Mesothelial cell of epicardium (in vitro differentiated cells): ENCODE measurements around the gene ARMC12. TPM values are rescaled to one million over a fixed set of nuclear protein-coding genes. Genes with fewer than 3 reads are reported as not detected.
A peak's percentile ranks its signal among the peaks of the same experiment; 100 is the strongest.
"Not testable (repeated sequence)": the region's sequence is repeated elsewhere in the genome, so short reads cannot be mapped to it uniquely, and the experiment has no call there.

ENCODE experiments used
- DNase-seq, 2 experiments: peaks; one replicate each; pipeline ENCODE4 v3.0.0; 2021; ENCODE audit warnings: low spot score in 2 of 2; ENCODE audit not compliant: unreplicated experiment in 2 of 2
- H3K27ac Mint-ChIP-seq: 2 replicates; pipeline ENCODE4 v1.8.0; 2021; ENCODE audit warnings: mixed read lengths
- H3K27me3 Mint-ChIP-seq: 2 replicates; pipeline ENCODE4 v1.8.0; 2021; ENCODE audit warnings: low read depth, mixed read lengths
- H3K36me3 Mint-ChIP-seq: 2 replicates; pipeline ENCODE4 v1.8.0; 2021; ENCODE audit warnings: mixed read lengths
- H3K4me1 Mint-ChIP-seq: 2 replicates; pipeline ENCODE4 v1.8.0; 2021; ENCODE audit warnings: mixed read lengths
- H3K4me3 Mint-ChIP-seq: 2 replicates; pipeline ENCODE4 v1.8.0; 2021; ENCODE audit warnings: mild to moderate bottlenecking, moderate library complexity, mixed read lengths
- H3K9me3 Mint-ChIP-seq: 2 replicates; pipeline ENCODE4 v1.8.0; 2021; ENCODE audit warnings: mixed read lengths
- CTCF ChIP-seq: fragments of 200-600 bp; sonication (generic); IDR thresholded peaks from one replicate; pipeline ENCODE4 v1.5.0; 2021; ENCODE audit warnings: antibody characterized with exemption; ENCODE audit not compliant: unreplicated experiment
- total RNA-seq: library from RNA; stranded (reverse); gene quantifications from 3 replicates; pipeline ENCODE4 v1.2.1, GENCODE V29; 2021

Gene ARMC12, protein sequence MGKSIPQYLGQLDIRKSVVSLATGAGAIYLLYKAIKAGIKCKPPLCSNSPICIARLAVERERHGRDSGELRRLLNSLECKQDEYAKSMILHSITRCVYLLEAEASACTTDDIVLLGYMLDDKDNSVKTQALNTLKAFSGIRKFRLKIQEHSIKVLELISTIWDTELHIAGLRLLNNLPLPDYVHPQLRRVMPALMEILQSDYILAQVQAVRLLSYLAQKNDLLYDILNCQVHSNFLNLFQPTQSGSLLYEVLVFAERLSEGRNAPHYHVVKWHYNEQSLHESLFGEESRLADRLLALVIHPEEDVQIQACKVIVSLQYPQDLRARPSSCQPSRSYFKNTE
- 3.3 to 4.9 TPM (median 4.2 TPM) in 3 replicates for total RNA-seq

- no peak within 1 kb of the TSS for H3K27ac Mint-ChIP-seq
- no peaks in the 10 kb centered on the region for H3K9me3 Mint-ChIP-seq
- no peak within 1 kb of the TSS for H3K4me3 Mint-ChIP-seq
- DNase-seq = no peak
- peaks cover 43% of the 10 kb centered on the region for H3K4me1 Mint-ChIP-seq
- H3K27me3 Mint-ChIP-seq = no peaks in the 10 kb centered on the region
- no peaks in the 10 kb centered on the region for H3K36me3 Mint-ChIP-seq
- no peak for TF ChIP-seq CTCF
Observed at GRCh38 chr6:35736982-35737412, at the start of gene ARMC12. Gene ARMC12, plus strand, starts transcription at chr6:35737032. Its CDS starts 77 bp downstream, at chr6:35737109.

- no peaks in the 10 kb centered on the region for H3K9me3 Mint-ChIP-seq
- H3K27ac Mint-ChIP-seq = peak overlapping the region; percentile 8
- peak overlapping the region; percentile 77 for H3K4me3 Mint-ChIP-seq
- peak in 1 of 2 experiments; percentile 60 for DNase-seq
- H3K27me3 Mint-ChIP-seq = peaks cover 17% of the 10 kb centered on the region
- TF ChIP-seq CTCF = no peak
- no peaks in the 10 kb centered on the region for H3K36me3 Mint-ChIP-seq
- H3K4me1 Mint-ChIP-seq = peaks cover 9% of the 10 kb centered on the region
Observed at GRCh38 chr6:35687658-35688604, 48.9 kb upstream of the ARMC12 start.

DNA sequence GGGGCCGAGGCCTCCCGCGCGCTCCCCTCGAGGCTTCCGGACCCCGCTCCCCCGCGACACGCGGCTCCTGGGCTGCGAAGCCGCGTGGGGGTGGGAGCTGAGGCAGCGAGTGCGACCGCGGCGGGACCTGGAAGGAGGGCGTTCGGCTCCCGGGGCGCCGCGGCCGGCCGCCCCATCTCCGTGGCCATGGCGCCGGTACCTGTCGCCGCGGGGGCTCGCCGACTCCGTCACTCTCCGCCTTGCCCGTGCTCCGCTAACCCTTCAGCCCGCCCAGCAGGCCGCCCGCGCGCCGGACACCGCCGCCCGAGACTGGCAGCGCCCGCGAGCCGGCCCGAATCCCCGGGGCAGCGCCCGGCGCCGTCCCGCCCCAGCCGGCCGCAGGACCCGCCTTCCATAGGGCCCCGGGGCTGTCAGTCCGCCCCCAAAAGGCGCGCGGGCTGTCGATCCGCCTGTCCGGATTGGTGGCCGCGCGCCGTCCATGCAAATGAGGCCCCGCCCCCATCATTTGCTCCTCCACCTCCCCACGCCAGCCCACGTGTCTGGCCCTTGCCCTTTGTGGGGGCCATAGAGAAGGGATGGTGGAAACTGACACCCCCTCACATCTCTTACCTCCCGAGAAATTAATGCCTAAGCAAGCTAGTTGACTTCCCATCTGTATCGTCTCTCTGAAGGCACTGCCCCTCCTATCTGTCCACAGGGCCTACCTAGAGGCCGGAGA lies 48.1 kb upstream of the ARMC12 start, which contains the start of gene FKBP5:
TSS of gene FKBP5 (minus strand) at position 311 of the 718 bp plus-strand sequence. CDS start 46,091 bp downstream, outside the sequence.
- Mint-ChIP-seq H3K9me3 (no peaks in the 10 kb centered on the region), H3K4me3 (peak within 1 kb of the TSS; percentile 77), H3K36me3 (no peaks in the 10 kb centered on the region), H3K4me1 (peaks cover 9% of the 10 kb centered on the region), H3K27ac (peak within 1 kb of the TSS; percentile 50), H3K27me3 (peaks cover 17% of the 10 kb centered on the region)
- TF ChIP-seq CTCF = no peak
- DNase-seq = peak; percentile 78 to 86

DNA sequence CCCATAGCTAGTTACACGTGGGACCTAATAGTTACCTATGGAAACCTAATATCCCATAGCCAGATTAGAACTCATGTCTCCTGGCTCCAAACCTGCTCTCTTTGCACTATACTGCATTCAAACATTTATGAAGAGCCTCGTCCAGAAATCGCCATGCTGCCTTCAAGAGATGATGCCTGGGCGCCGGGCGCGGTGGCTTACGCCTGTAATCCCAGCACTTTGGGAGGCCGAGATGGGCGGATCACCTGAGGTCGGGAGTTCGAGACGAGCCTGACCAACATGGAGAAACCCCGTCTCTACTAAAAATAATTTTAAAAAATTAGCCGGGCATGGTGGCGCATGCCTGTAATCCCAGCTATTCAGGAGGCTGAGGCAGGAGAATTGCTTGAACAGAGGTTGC lies 46.8 kb upstream of the ARMC12 start:
- DNase-seq = not testable (repeated sequence)

GRCh38 chr6:35690484-35690883 lies 46.3 kb upstream of the ARMC12 start:
- peaks cover 5% of the 10 kb centered on the region for H3K9me3 Mint-ChIP-seq
- no peak overlapping the region for H3K4me3 Mint-ChIP-seq
- H3K36me3 Mint-ChIP-seq = peaks cover 4% of the 10 kb centered on the region
- DNase-seq = no peak
- TF ChIP-seq CTCF = no peak
- H3K4me1 Mint-ChIP-seq = peaks cover 9% of the 10 kb centered on the region
- H3K27me3 Mint-ChIP-seq = peaks cover 17% of the 10 kb centered on the region
- H3K27ac Mint-ChIP-seq = no peak overlapping the region

More for the DNA sequence above, 46.8 kb upstream of the ARMC12 start:
- not testable (repeated sequence) for H3K4me1 Mint-ChIP-seq, H3K9me3 Mint-ChIP-seq, H3K36me3 Mint-ChIP-seq, H3K27ac Mint-ChIP-seq
- H3K27me3 Mint-ChIP-seq = peaks cover 17% of the 10 kb centered on the region
- H3K4me3 Mint-ChIP-seq = peak overlapping the region; percentile 13
